HepG2 (cell line): ENCODE data around the gene EIF4E1B. TPM values are rescaled to one million over a fixed set of nuclear protein-coding genes. Genes with fewer than 3 reads are reported as not detected.

ENCODE experiments used
- AKNA ChIP-seq: sonication (generic); formaldehyde crosslinking; IDR thresholded peaks from 2 replicates; pipeline ENCODE4 v1.4.0; 2020; ENCODE audit warnings: missing genetic modification reagents, borderline replicate concordance
- BATF2 ChIP-seq: sonication (generic); formaldehyde crosslinking; IDR thresholded peaks from 2 replicates; pipeline ENCODE4 v1.8.0; 2022; ENCODE audit warnings: mild to moderate bottlenecking, missing genetic modification reagents, moderate library complexity
- GPN1 ChIP-seq: sonication (generic); formaldehyde crosslinking; IDR thresholded peaks from 2 replicates; pipeline ENCODE4 v1.5.1; 2020; ENCODE audit warnings: missing genetic modification reagents, borderline replicate concordance
- GTF3A ChIP-seq: sonication (generic); formaldehyde crosslinking; conservative IDR thresholded peaks from 2 replicates; pipeline ENCODE4 v1.4.0; 2020; ENCODE audit warnings: mild to moderate bottlenecking, missing genetic modification reagents
- MBD4 ChIP-seq: IDR thresholded peaks from 2 replicates; pipeline ENCODE4 v1.6.1; 2012; ENCODE audit warnings: low read length, inconsistent platforms, borderline replicate concordance
- PTBP1 ChIP-seq: fragments of 200-400 bp; formaldehyde crosslinking; IDR thresholded peaks from 2 replicates; pipeline ENCODE4 v1.6.1; 2018; ENCODE audit warnings: low read length, low read depth; ENCODE audit not compliant: poor library complexity, severe bottlenecking
- SIX1 ChIP-seq: sonication (generic); formaldehyde crosslinking; IDR thresholded peaks from 2 replicates; pipeline ENCODE4 v1.4.0; 2020; ENCODE audit warnings: missing genetic modification reagents, borderline replicate concordance
- SMARCE1 ChIP-seq: fragments of 450-650 bp; IDR thresholded peaks from 2 replicates; pipeline ENCODE4 v1.6.1; 2017; ENCODE audit warnings: borderline replicate concordance
- TGIF2 ChIP-seq: IDR thresholded peaks from 2 replicates; pipeline ENCODE4 v1.6.1; 2016; ENCODE audit warnings: control low read depth, missing compliant biosample characterization
- U2AF1 ChIP-seq: fragments of 200-400 bp; formaldehyde crosslinking; optimal IDR thresholded peaks from 2 replicates; pipeline ENCODE3; 2017; ENCODE audit warnings: mild to moderate bottlenecking, low read depth, low read length
- XRCC5 ChIP-seq: fragments of 200-400 bp; formaldehyde crosslinking; optimal IDR thresholded peaks from 2 replicates; pipeline ENCODE3; 2017; ENCODE audit warnings: mild to moderate bottlenecking, low read length
- ZNF326 ChIP-seq: sonication (generic); formaldehyde crosslinking; IDR thresholded peaks from 2 replicates; pipeline ENCODE4 v1.4.0; 2020; ENCODE audit warnings: missing genetic modification reagents, borderline replicate concordance
- ZNF484 ChIP-seq: sonication (generic); formaldehyde crosslinking; IDR thresholded peaks from 2 replicates; pipeline ENCODE4 v1.5.1; 2020; ENCODE audit warnings: mild to moderate bottlenecking, low read depth, missing genetic modification reagents, borderline replicate concordance
- ZNF501 ChIP-seq: sonication (generic); formaldehyde crosslinking; IDR thresholded peaks from 2 replicates; pipeline ENCODE4 v1.5.1; 2020; ENCODE audit warnings: mild to moderate bottlenecking, moderate library complexity, missing genetic modification reagents
- ZNF616 ChIP-seq: sonication (generic); formaldehyde crosslinking; IDR thresholded peaks from 2 replicates; pipeline ENCODE4 v1.5.0; 2020; ENCODE audit warnings: low read depth, mild to moderate bottlenecking, missing genetic modification reagents
- ZZZ3 ChIP-seq: sonication (generic); formaldehyde crosslinking; IDR thresholded peaks from 2 replicates; pipeline ENCODE4 v1.4.0; 2020; ENCODE audit warnings: missing genetic modification reagents, mild to moderate bottlenecking, borderline replicate concordance
- polyA plus RNA-seq, 8 experiments: library from polyadenylated mRNA; depleted of rRNA in 3 of 8; stranded (reverse) in 7 of 8; unstranded in 1 of 8; fragments of >200 nt; fragmentation: Illumina TruSeq in 4 of 8; extraction: Trizol in 4 of 8; gene quantifications; 2 replicates each; pipeline versions ENCODE4 v1.2.1 to v1.2.3, GENCODE V29; 2011 to 2016; ENCODE audit warnings: low read depth in 4 of 8, missing spikeins in 1 of 8, mixed read lengths in 1 of 8; ENCODE audit not compliant: insufficient read depth in 1 of 8
- total RNA-seq, 5 experiments: library from RNA; depleted of rRNA; stranded (reverse); fragments of >200 nt; fragmentation: Illumina TruSeq; extraction: Trizol; gene quantifications; 2 replicates each; pipeline ENCODE4 v1.2.3, GENCODE V29; 2016; ENCODE audit warnings: low read depth in 1 of 5
- TF ChIP-seq, protein P1 (sequence below): sonication (generic); formaldehyde crosslinking; IDR thresholded peaks from 2 replicates; pipeline ENCODE4 v1.5.0; 2020; ENCODE audit warnings: mild to moderate bottlenecking, missing genetic modification reagents, borderline replicate concordance
- TF ChIP-seq, protein P2 (sequence below): sonication (generic); formaldehyde crosslinking; IDR thresholded peaks from 2 replicates; pipeline ENCODE4 v1.4.0; 2020; ENCODE audit warnings: mild to moderate bottlenecking, missing genetic modification reagents

Gene EIF4E1B
- total and polyA plus RNA-seq, 2 of the 13 experiments (the other 11 are each of a cell fraction or from before 2014, with no cell fraction given), result not detected

DNA sequence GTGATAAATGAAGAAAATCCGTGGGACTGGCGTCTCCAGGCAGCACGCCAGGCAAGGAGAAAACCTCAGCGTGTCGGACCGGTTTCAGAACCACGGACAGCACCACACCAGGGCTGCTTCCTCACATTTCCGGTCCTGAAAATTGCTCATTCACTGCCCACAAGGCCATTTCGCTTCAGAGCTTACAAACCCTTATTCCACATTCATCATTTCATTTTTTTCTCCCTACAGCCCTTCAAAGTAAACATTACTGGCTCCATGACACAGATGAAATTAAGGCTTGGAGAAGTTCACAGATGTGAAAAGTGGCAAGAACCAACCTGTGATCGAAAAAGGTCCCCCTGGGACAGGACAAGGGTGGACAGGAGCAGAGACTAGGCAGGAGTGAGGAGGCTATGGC is 19.0 kb upstream of the EIF4E1B start (continued):
- TF ChIP-seq ZNF484 (CRISPR knock-in tag) (no peak), ZZZ3 (CRISPR knock-in tag) (no peak), ZNF501 (no peak), ZNF326 (no peak), XRCC5 (no peak), MBD4 (no peak), GTF3A (no peak), BATF2 (CRISPR knock-in tag) (no peak), SMARCE1 (no peak), ZNF616 (CRISPR knock-in tag) (no peak), U2AF1 (no peak), SIX1 (no peak), AKNA (peak; percentile 80; the same call in 1 of the 2 replicates), TGIF2 (CRISPR knock-in tag) (peak; percentile 79; the same call in 1 of the 2 replicates), PTBP1 (no peak), GPN1 (0 out of 2 replicates have a peak, but pooled peaks have one; percentile 58)
- TF ChIP-seq, protein P1, sequence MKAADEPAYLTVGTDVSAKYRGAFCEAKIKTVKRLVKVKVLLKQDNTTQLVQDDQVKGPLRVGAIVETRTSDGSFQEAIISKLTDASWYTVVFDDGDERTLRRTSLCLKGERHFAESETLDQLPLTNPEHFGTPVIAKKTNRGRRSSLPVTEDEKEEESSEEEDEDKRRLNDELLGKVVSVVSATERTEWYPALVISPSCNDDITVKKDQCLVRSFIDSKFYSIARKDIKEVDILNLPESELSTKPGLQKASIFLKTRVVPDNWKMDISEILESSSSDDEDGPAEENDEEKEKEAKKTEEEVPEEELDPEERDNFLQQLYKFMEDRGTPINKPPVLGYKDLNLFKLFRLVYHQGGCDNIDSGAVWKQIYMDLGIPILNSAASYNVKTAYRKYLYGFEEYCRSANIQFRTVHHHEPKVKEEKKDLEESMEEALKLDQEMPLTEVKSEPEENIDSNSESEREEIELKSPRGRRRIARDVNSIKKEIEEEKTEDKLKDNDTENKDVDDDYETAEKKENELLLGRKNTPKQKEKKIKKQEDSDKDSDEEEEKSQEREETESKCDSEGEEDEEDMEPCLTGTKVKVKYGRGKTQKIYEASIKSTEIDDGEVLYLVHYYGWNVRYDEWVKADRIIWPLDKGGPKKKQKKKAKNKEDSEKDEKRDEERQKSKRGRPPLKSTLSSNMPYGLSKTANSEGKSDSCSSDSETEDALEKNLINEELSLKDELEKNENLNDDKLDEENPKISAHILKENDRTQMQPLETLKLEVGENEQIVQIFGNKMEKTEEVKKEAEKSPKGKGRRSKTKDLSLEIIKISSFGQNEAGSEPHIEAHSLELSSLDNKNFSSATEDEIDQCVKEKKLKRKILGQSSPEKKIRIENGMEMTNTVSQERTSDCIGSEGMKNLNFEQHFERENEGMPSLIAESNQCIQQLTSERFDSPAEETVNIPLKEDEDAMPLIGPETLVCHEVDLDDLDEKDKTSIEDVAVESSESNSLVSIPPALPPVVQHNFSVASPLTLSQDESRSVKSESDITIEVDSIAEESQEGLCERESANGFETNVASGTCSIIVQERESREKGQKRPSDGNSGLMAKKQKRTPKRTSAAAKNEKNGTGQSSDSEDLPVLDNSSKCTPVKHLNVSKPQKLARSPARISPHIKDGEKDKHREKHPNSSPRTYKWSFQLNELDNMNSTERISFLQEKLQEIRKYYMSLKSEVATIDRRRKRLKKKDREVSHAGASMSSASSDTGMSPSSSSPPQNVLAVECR, result peak; percentile 60; the same call in 1 of the 2 replicates
- TF ChIP-seq, protein P2, sequence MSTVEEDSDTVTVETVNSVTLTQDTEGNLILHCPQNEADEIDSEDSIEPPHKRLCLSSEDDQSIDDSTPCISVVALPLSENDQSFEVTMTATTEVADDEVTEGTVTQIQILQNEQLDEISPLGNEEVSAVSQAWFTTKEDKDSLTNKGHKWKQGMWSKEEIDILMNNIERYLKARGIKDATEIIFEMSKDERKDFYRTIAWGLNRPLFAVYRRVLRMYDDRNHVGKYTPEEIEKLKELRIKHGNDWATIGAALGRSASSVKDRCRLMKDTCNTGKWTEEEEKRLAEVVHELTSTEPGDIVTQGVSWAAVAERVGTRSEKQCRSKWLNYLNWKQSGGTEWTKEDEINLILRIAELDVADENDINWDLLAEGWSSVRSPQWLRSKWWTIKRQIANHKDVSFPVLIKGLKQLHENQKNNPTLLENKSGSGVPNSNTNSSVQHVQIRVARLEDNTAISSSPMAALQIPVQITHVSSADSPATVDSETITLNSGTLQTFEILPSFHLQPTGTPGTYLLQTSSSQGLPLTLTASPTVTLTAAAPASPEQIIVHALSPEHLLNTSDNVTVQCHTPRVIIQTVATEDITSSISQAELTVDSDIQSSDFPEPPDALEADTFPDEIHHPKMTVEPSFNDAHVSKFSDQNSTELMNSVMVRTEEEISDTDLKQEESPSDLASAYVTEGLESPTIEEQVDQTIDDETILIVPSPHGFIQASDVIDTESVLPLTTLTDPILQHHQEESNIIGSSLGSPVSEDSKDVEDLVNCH (CRISPR knock-in tag), result no peak
